ENCODE results near the gene PLEKHG1.

DNA sequence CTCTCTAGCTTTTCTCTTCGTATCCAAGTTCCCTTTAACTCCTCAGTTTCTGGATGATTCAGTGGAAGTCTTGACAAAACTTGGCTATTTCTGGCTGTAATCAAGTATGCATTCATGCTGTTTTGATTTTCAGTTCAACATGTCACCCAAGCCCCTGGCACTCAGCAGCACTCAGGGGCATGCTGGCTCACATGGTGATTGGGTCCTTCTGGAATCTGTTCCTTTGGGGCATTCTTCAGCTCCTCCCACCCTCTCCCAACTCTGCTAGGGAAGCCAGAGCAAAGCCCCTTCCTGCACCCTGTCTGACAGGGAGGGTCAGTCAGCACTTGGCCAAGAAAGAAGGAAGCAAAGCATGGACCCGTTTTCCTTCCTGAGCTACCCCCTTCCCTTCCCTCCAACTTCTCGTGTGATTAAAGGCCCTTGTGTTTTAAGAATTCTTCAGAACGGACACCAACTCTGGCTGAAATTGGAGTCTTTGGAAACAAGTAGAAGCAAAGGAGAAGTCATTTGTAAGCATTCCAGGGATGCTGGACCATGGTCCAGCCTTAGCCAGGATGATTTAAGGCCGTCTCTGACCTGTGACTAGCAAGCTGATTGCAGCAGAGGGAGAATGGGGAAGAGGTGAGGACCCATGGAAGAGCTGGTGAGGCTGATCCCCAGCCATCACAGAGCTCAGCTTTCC lies 7.1 kb downstream of the PLEKHG1 start:
- TF ChIP-seq CTCF (IDR thresholded peaks at IDR 0.05; ENCODE audit: poor library complexity) (no peak), EZH2 (IDR thresholded peaks at IDR 0.05; ENCODE audit: borderline replicate concordance) (no peak)
